Right lobe of liver (tissue), 6 donors: ENCODE data around the gene LHX6. TPM values are rescaled to one million over a fixed set of nuclear protein-coding genes. Genes with fewer than 3 reads are reported as not detected.

Experiments used
- ATAC-seq, 4 donors: fragments of 200-7000 bp; cut with Tn5 transposase; one replicate each; pipeline ENCODE4 v1.9.1; 2020; ENCODE audit warnings: mild to moderate bottlenecking in 4 of 4, moderate library complexity in 4 of 4
- DNase-seq, 3 donors: peaks; one replicate each; pipeline ENCODE4 v3.0.0-alpha.2; 2020
- H3K27ac ChIP-seq, 3 donors: fragments of 200-600 bp; one replicate each; pipeline ENCODE4 v1.8.0; 2022
- H3K27me3 ChIP-seq, 2 donors: fragments of 200-600 bp; one replicate each; pipeline ENCODE4 v1.8.0; 2022
- H3K36me3 ChIP-seq, 4 donors: fragments of 200-600 bp; sonication (generic) in 1 of 4; one replicate each; pipeline versions ENCODE4 v1.5.1 to v1.8.0; 2017 to 2022; ENCODE audit warnings: control low read depth in 1 of 4
- H3K4me1 ChIP-seq, 4 donors: fragments of 200-600 bp; sonication (generic) in 1 of 4; one replicate each; pipeline versions ENCODE4 v1.5.1 to v1.8.0; 2017 to 2022; ENCODE audit warnings: control low read depth in 1 of 4
- H3K4me3 ChIP-seq, 3 donors: fragments of 200-600 bp; one replicate each; pipeline ENCODE4 v1.8.0; 2022
- H3K9me3 ChIP-seq, 4 donors: fragments of 200-600 bp; sonication (generic) in 1 of 4; one replicate each; pipeline versions ENCODE4 v1.5.1 to v1.8.0; 2017 to 2022; ENCODE audit warnings: control low read depth in 1 of 4
- CTCF ChIP-seq, 4 donors: fragments of 200-600 bp in 3 of 4; fragments of 450-650 bp in 1 of 4; IDR thresholded peaks; one replicate each; pipeline versions ENCODE4 v1.5.1 to v1.8.0; 2016 to 2022; ENCODE audit warnings: antibody characterized with exemption in 4 of 4, mild to moderate bottlenecking in 2 of 4
- POLR2A ChIP-seq: fragments of 450-650 bp; IDR thresholded peaks from one replicate; pipeline ENCODE4 v1.6.1; 2017; ENCODE audit warnings: antibody characterized with exemption, mild to moderate bottlenecking
- WGBS: methylation state at CpG from one replicate; pipeline ENCODE4 v1.1.6; 2018; ENCODE audit warnings: low coverage, low lambda C conversion rate; ENCODE audit not compliant: insufficient coverage; ENCODE audit errors: missing lambda C conversion rate; 5-methylcytosine and 5-hydroxymethylcytosine counted together
- intact Hi-C, 2 donors: fragments of 100-400 bp; cut with DNase I; formaldehyde crosslinking; loops; one replicate each; pipeline versions ENCODE4 v1.11.2 to v1.14.1; 2022
- total RNA-seq, 6 experiments: library from RNA; depleted of rRNA in 2 of 6; stranded (reverse); fragments of >200 nt in 2 of 6; fragmentation: NEBNext Ultra II Directional in 3 of 6; extraction: Animal tissue kit (Norgen Biotek cat#: 25700) in 3 of 6; gene quantifications; one replicate each; pipeline versions ENCODE4 v1.1.0 to v1.2.4, GENCODE V29; 2016 to 2023
- donor health status: DM: no; HTN: yes; CAD: no.
- donor health status: DM: no; HTN: no; CAD: no.
- donor health status: DM: no; HTN: no; CAD: no.
- donor health status: DM: no; HTN: yes; CAD: no.
- donor health status: DM: no; HTN: yes; CAD: no.

Gene LHX6
- total RNA-seq, 6 experiments from 2014 or later: 0.20 to 0.51 (median 0.32) TPM

GRCh38 chr9:122192261-122192875, 36.4 kb downstream of the LHX6 start:
- Histone ChIP-seq H3K36me3 (no peaks in the 10 kb centered on the region), H3K4me3 (no peak overlapping the region), H3K27me3 (no peaks in the 10 kb centered on the region), H3K9me3 (no peaks in the 10 kb centered on the region), H3K27ac (no peak overlapping the region), H3K4me1 (no peaks in the 10 kb centered on the region)
- WGBS: 69% methylated on average over 2 of the region's 5 CpGs
- intact Hi-C loops: no loop called here
- TF ChIP-seq POLR2A (no peak), CTCF (IDR thresholded peaks at IDR 0.05) (no peak)
- ATAC-seq (peak in 1 of 4 donors; percentile 8), DNase-seq (no peak)

- Histone ChIP-seq H3K27me3 (no peaks in the 10 kb centered on the region), H3K36me3 (no peaks in the 10 kb centered on the region), H3K4me1 (no peaks in the 10 kb centered on the region), H3K27ac (no peak overlapping the region), H3K9me3 (no peaks in the 10 kb centered on the region), H3K4me3 (no peak overlapping the region)
- DNase-seq (no peak), ATAC-seq (no peak)
- intact Hi-C loops: no loop called here
- TF ChIP-seq POLR2A (no peak), CTCF (IDR thresholded peaks at IDR 0.05) (no peak)
- WGBS: 50% methylated on average over 2 of the region's 11 CpGs
Observed at GRCh38 chr9:122191584-122191983, 37.2 kb downstream of the LHX6 start.

GRCh38 chr9:122190597-122191381, 38.0 kb downstream of the LHX6 start:
- peak; percentile 30 to 81 (median 68) for ATAC-seq
- peak in 2 of 3 donors; percentile 47 to 68 for DNase-seq
- Histone ChIP-seq H3K36me3 (no peaks in the 10 kb centered on the region), H3K9me3 (no peaks in the 10 kb centered on the region), H3K27me3 (no peaks in the 10 kb centered on the region), H3K27ac (no peak overlapping the region), H3K4me3 (no peak overlapping the region), H3K4me1 (no peaks in the 10 kb centered on the region)
- WGBS: 55% methylated on average over 6 of the region's 12 CpGs
- TF ChIP-seq POLR2A (no peak), CTCF (IDR thresholded peaks at IDR 0.05) (no peak)
- intact Hi-C loops: no loop called here

- H3K36me3 ChIP-seq: no peaks in the 10 kb centered on the region
- DNase-seq: no peak
- no peak for TF ChIP-seq CTCF (IDR thresholded peaks at IDR 0.05)
- TF ChIP-seq POLR2A: no peak
- H3K4me1 ChIP-seq: no peaks in the 10 kb centered on the region
- no peaks in the 10 kb centered on the region for H3K27me3 ChIP-seq
- H3K27ac ChIP-seq: no peak overlapping the region
- intact Hi-C loops: no loop called here
- no peaks in the 10 kb centered on the region for H3K9me3 ChIP-seq
- no peak overlapping the region for H3K4me3 ChIP-seq
- whole genome bisulfite sequencing: 73% methylated on average over 5 of the region's 6 CpGs
- no peak for ATAC-seq
Observed at GRCh38 chr9:122188369-122188768, 40.4 kb downstream of the LHX6 start.
